ENCODE data around the gene CTNNA1. TPM values are rescaled to one million over a fixed set of nuclear protein-coding genes. Genes with fewer than 3 reads are reported as not detected.

Gene CTNNA1
- total and polyA plus RNA-seq, 4 donors, result 115 to 480 (median 302) TPM

GRCh38 chr5:138938526-138938925 lies 185.3 kb downstream of the CTNNA1 start:
- H3K9me3 ChIP-seq (ENCODE audit: control insufficient read depth in 4 of 4, insufficient read depth in 3 of 4, low read length in 3 of 4), result peaks cover 0 to 2% (median 0%) of the 10 kb centered on the region in 4 donors
- no peak for DNase-seq
- peaks cover 3 to 28% (median 17%) of the 10 kb centered on the region in 4 donors for H3K36me3 ChIP-seq (ENCODE audit: control insufficient read depth in 4 of 4, insufficient read depth in 4 of 4, low read length in 4 of 4)
- no peak for TF ChIP-seq CTCF (IDR thresholded peaks at IDR 0.05; ENCODE audit: control extremely low read depth, extremely low read depth)
- no peak overlapping the region for H3K4me3 ChIP-seq
- no peak overlapping the region for H3K27ac ChIP-seq (ENCODE audit: low read depth in 1 of 2, low read length in 1 of 2)
- no peak overlapping the region for H3K9ac ChIP-seq (ENCODE audit: insufficient read depth in 1 of 2, low read length in 2 of 2)
- no peaks in the 10 kb centered on the region for H3K27me3 ChIP-seq (ENCODE audit: control insufficient read depth in 3 of 3, insufficient read depth in 3 of 3, low read length in 2 of 3)
- no peak for ATAC-seq (ENCODE audit: insufficient read depth, low FRiP score)
- peaks cover 0 to 15% (median 0%) of the 10 kb centered on the region in 5 donors for H3K4me1 ChIP-seq (ENCODE audit: control insufficient read depth in 5 of 5, insufficient read depth in 5 of 5, low read length in 5 of 5)
- WGBS, 2 donors, result 77% methylated on average over 5 of the region's 5 CpGs

- peak in 1 of 3 donors; percentile 6 for DNase-seq
- H3K4me3 ChIP-seq, result no peak overlapping the region
- TF ChIP-seq CTCF (IDR thresholded peaks at IDR 0.05; ENCODE audit: control extremely low read depth, extremely low read depth), result no peak
- H3K27ac ChIP-seq (ENCODE audit: low read depth in 1 of 2, low read length in 1 of 2), result no peak overlapping the region
- H3K4me1 ChIP-seq (ENCODE audit: control insufficient read depth in 5 of 5, insufficient read depth in 5 of 5, low read length in 5 of 5), result peaks cover 0 to 10% (median 0%) of the 10 kb centered on the region in 5 donors
- ATAC-seq (ENCODE audit: insufficient read depth, low FRiP score), result no peak
- WGBS, 2 donors, result 86 to 100% methylated on average over 2 of the region's 2 CpGs
- H3K27me3 ChIP-seq (ENCODE audit: control insufficient read depth in 3 of 3, insufficient read depth in 3 of 3, low read length in 2 of 3), result no peaks in the 10 kb centered on the region
- peaks cover 0 to 14% (median 9%) of the 10 kb centered on the region in 4 donors for H3K36me3 ChIP-seq (ENCODE audit: control insufficient read depth in 4 of 4, insufficient read depth in 4 of 4, low read length in 4 of 4)
- peaks cover 0 to 2% (median 0%) of the 10 kb centered on the region in 4 donors for H3K9me3 ChIP-seq (ENCODE audit: control insufficient read depth in 4 of 4, insufficient read depth in 3 of 4, low read length in 3 of 4)
- H3K9ac ChIP-seq (ENCODE audit: insufficient read depth in 1 of 2, low read length in 2 of 2), result no peak overlapping the region
These were observed 188.8 kb downstream of the CTNNA1 start for GRCh38 chr5:138942066-138942465.

DNA sequence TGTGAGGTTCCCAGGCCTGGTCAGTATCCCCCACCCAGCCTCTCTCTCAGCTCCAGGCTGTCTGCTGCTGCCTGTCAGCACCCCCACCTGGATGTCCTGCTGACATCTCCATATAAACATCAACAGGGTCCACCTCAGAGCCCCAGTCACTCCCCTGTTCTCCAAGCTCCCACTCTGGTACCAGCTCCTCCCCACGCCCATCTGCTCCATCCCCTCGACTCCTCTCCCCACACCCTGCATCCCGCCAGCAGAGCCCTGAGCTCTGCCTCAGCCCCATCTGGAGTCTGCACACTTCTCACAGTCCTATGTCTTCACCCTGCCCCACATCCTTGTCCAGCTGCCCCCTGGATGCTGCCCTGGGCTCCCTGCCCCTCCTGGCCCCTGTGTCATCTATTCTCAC lies 189.6 kb downstream of the CTNNA1 start:
- 93% methylated on average over 3 of the region's 3 CpGs for WGBS, 2 donors
- no peak for ATAC-seq (ENCODE audit: insufficient read depth, low FRiP score)

More for the DNA sequence above, 189.6 kb downstream of the CTNNA1 start:
- Histone ChIP-seq H3K27me3 (ENCODE audit: control insufficient read depth in 3 of 3, insufficient read depth in 3 of 3, low read length in 2 of 3) (no peaks in the 10 kb centered on the region), H3K9ac (ENCODE audit: insufficient read depth in 1 of 2, low read length in 2 of 2) (no peak overlapping the region), H3K36me3 (ENCODE audit: control insufficient read depth in 4 of 4, insufficient read depth in 4 of 4, low read length in 4 of 4) (peaks cover 0 to 18% (median 15%) of the 10 kb centered on the region in 4 donors), H3K4me3 (no peak overlapping the region), H3K9me3 (ENCODE audit: control insufficient read depth in 4 of 4, insufficient read depth in 3 of 4, low read length in 3 of 4) (peaks cover 0 to 2% (median 0%) of the 10 kb centered on the region in 4 donors), H3K4me1 (ENCODE audit: control insufficient read depth in 5 of 5, insufficient read depth in 5 of 5, low read length in 5 of 5) (peaks cover 0 to 11% (median 0%) of the 10 kb centered on the region in 5 donors), H3K27ac (ENCODE audit: low read depth in 1 of 2, low read length in 1 of 2) (no peak overlapping the region)
- DNase-seq, result peak in 1 of 3 donors; percentile 4
- no peak for TF ChIP-seq CTCF (IDR thresholded peaks at IDR 0.05; ENCODE audit: control extremely low read depth, extremely low read depth)

Measured in lung (tissue), 12 donors.